ENCODE results near the gene WNT16.

The WNT16 gene

DNA sequence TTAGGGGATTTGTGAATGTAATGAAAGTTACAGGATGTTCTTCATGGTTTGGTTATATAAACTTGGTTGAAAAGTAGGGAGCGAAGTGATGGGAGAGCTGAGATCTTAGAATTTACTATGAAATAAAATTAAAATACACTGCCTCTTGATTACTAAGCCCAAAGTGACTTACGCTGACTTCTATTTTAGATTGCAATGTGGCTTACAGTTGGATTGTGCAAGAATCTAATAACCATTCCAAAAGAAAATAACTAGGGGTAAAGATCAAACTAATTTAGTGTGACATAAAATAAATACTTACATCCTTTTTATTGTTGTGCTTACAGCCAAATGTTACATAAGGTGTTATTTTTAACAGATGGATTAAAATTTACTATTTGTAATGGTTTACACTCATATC lies 15.3 kb downstream of the WNT16 start:
- no peak for DNase-seq (ENCODE audit: low read depth)

DNA sequence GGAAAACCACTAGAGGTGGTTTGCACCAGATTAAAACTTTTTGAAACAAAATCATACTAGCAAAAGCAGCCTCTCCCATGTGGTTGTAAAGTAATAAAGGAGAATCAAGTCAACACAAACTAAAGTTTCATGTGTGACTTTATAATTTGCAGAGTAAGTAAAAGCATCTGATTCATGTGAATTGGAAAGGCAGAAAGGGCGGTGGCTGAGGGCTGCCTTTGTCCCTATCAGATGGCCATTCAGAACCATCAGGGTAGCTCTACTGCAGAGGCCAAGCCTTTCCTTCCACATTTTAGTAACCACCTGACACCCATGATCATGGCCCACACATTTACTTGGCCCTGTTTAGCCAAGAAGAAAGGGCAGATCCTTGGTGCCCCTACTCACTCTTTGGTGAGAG lies 15.7 kb downstream of the WNT16 start:
- DNase-seq (ENCODE audit: low read depth), result no peak

DNA sequence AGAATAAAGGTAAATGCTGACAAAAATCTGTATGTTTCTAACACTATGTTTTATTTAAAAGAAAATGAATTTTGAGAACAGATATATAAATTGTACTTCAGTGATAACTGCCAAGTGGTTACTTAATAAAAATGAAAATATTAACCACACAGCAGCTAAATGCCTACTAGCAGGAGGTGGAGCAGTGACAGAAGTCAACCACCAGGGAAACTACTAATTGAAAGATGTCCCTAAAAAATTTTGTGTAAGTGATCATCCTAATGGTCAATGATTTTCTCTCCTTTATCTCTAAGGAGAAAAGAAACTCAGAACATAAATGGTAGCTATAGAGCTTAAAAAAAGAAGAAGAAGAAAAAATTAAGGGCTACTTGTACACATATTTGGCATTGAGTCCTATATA lies 22.9 kb downstream of the WNT16 start:
- no peak for DNase-seq (ENCODE audit: low read depth)

DNA sequence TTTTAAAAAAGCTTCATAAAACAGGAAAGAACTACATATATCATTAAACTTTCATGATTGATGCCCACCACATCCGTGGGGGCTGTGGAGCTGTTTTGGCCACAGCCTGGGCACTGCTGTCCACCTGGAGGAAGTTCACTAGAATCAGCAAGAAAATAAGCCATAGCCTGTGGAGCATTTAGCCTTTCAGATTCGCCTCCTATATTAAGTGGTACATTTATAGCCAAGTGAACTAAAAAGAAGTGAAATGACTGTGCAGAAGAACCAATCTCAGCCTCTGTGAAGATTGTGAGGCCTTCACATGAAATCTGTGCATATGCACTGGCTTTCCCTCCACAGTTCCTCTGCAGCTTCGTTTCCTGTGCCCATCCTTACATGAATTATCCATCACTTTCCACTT lies 23.5 kb downstream of the WNT16 start:
- no peak for DNase-seq (ENCODE audit: low read depth)

DNA sequence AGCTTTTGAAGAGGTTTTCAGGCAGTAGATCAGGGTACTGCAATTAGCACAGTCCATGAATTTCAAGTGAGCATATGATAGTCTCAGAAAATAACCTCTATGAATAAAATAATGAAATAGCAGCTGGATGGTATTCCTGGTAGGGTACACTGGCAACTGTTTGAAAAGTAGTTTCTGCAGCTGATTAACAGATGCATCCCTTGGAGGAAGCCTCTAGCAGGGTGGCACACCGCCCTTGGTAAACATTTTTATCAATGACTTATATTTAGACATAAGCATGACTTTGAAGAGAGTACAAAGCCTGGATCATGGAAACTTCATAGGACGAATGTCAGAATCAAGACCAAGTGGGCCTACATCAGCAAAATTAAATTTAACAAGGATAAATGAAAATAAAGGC lies 26.8 kb downstream of the WNT16 start:
- no peak for DNase-seq (ENCODE audit: low read depth)

DNA sequence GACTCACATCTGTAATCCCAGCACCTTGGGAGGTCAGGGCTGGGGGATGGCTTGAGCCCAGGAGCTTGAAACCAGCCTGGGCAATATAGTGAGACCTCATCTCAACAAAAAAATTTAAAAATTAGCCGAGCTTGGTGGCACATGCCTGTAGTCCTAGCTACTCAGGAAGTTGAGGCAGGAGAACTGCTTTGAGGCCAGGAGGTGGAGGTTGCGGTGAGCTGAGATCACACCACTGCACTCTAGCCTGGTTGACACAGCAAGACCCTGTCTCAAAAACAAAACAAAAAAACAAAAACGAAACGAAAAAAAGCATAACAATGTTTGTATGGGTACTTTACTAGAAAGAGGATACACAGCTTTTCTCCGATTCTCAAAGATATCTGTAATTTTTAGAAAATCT lies 31.8 kb downstream of the WNT16 start:
- DNase-seq (ENCODE audit: low read depth), result no peak

DNA sequence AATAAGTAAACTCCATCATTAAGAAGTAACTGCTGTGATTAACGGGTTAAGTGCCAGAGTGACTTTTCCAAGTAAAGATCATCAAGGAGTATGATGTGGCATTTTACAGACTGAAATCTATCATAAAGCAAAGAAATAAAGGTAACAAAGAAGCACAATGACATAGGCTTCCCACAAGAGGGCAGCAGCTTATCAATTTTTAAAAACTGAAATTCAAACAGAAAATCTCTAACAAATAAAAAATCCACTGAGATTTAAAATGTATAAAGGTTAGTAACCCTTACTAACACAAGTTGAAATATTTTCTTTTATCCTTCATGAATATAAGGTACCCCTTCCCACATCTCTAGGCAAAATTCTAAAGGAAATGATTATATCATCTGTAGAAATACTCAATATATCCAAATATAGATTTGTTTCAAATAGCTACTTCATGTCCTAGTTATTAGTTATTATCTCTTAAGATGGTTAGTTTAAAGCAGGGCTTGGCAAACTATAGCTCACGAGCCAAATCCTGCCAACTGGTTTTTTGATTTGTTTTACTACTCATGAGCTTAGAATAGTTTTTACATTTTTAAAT lies 38.1 kb downstream of the WNT16 start:
- no peak for DNase-seq (ENCODE audit: low read depth)

DNA sequence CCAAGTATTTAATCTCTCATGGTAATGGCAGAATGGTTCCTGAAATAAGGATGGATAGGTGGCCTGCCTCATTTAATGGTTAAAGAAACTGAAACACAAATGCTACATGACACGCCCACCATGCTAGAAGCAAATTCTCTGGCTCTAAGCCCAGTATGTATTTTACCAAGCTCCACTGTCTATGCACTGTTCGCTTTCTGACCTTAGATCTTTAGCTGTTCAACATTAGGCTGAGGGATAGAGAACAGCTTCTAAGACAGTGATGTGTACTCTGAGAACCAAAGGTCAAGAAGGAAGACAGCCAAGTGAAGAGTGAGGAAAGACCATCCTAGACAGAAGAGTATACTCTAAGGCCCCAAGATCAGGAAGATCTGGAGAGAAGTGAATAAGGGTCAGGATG lies 40.7 kb downstream of the WNT16 start:
- no peak for DNase-seq (ENCODE audit: low read depth)

DNA sequence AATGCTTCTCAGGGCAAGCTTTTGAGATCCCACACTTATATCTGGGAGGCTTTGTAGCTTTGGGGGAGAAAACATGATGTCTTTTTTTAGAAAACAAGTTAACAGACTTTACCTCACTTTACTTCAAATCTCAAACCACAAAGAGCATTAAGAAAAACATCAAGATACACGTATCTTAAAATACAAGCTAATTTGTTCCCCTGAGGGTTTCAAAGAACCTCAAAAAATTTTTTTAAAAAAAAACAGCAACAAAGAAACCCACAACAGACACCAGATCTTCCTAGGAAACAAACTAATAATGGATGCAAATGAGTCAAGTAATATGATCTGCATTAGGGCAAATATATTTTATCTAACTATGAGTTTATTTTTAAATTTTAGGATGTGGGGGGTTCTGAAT lies 42.6 kb downstream of the WNT16 start:
- no peak for DNase-seq (ENCODE audit: low read depth)

DNA sequence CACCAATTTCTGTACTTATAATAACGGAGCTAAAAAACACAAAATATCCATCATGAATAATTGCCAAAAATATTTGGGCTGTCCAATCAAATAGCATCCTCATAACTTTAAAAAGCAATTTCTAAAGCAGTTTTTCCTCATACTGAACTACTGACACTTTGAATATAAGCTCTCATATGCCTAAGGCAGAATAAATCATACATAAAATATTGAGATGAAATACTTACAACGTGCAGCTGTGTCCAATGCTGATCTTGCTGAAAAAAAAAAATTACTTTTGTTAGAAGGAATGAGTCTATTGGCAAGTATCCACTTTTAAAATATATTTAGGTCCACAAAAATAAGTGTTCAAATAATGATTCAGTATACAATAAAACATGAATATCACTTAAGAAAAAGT lies 43.1 kb downstream of the WNT16 start:
- DNase-seq (ENCODE audit: low read depth), result no peak

DNA sequence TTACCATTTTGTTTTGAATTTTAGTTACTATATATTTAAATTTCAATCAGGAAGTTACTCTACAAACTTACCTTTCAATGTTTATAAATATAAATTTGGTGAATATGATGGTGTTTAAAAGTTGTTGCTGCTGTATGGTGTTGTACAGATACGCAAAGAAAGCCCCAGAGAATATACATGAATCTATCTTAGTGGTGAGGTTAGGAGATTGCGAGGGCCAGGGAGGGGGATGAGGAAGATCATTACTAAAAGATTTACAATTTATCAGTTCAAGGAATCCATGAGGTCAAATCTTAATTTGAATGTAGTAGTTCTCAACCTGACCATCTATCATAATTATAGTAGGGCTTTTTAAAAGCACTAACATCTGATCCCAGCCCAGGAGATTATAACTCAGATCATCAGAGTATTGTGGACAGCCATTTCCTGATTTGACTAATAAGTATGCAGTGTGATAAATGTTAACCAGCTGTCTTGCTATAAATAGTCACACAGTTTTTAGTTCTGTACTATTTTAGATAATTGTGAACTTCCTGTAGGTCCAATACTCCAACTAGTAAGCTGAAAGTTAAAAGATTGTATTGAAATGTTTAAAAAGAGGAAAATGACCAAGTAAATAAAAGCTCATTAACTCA lies 43.7 kb downstream of the WNT16 start:
- no peak for DNase-seq (ENCODE audit: low read depth)

DNA sequence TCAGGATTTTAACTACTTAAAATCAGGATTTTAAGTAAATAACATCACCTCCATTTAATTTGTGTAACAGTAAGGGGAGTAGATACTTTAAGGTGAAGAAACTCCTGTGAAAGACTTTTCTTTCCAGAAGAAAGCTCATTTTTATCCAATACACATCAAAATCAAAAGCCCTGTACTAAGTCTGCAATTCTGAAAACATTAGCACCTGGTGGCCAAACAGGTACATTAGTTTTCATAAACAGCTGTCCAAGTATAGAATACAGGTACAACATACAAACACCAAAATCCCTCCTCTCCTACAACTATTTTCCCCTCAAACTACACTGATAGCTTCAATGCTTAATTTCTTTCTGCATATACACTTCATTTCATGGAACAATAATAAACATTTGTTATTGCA lies 44.4 kb downstream of the WNT16 start:
- DNase-seq (ENCODE audit: low read depth), result no peak

DNA sequence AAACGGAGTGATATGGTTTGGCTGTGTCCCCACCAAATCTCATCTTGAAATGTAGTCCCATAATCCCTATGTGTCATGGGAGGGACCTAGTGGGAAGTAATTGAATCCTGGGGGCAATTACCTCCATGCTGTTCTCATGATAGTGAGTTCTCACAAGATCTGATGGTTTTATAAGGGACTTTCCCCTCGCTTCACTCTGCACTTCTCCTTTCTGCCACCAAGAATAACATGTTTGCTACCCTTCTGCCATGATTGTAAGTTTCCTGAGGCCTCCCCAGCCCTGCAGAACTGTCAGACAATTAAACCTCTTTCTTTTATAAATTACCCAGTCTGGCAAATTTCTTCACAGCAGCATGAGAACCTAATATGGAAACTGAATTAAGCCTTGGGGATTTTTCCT lies 48.2 kb downstream of the WNT16 start:
- no peak for DNase-seq (ENCODE audit: low read depth)

DNA sequence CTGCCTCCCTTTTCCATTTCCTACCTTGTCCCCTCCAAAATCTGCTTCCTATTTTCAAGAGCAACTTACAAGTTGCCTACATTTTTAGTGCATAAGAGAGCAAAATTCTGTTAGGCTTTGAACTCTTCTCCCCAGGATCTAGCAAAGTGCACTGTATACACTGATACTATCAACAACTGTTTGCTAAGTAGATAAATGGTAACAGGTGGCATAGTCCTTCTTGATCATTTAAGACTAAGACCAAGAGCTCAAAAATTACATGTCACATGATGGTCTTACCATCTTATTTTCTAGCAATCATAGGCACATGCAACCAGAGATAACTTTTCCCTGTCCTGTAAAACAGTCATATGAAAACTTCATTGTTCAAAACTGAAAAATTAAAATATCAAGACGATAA lies 51.1 kb downstream of the WNT16 start:
- DNase-seq (ENCODE audit: low read depth), result no peak

DNA sequence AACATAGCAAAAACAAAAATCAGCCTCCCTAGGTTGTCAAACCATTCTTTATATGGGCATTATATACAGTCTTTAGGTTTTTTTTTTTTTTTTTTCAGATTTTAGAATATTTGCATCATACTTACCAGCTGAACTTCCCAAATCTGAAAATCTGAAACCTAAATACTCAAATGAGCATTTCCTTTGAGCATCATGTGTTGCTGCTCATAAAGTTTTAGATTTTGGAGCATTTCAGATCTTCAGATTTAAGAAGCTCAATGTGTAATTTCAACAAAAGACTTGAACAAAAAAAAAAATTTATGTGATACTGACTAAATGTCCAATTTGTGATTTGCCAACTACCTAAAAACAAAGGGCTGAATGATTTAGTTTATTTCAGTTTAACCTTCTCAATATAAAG lies 53.7 kb downstream of the WNT16 start:
- DNase-seq (ENCODE audit: low read depth), result no peak

DNA sequence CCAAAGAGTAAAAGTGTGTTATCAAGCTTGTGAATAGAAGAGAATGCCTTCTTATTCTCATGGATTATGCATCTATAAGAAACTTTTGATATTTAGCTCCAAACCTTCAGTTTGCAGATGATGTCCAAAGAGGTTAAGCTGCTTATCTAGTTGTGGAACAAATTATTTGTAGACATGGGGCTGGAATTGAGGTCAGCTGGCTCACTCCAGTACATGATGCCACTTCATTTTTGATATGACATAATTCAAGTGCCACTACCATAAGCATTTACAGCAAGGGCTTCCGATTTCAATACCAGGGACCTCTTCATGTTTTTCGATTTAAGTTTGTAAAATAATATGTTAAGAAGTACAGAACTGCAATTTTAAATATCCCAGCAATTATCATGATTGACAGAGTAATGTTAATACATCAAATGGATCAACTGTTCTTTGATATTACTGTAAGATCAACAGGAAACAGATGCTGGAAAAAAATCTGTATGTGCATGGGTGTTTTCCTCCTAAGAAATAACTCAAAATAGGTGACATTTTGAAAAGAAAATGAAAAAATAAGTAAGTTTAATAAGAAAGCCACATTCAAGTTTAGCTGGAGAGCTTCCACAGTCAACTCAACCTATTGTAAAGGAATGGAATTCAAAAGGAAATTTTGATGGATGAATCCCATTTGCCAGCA lies 54.6 kb downstream of the WNT16 start:
- no peak for DNase-seq (ENCODE audit: low read depth)

DNA sequence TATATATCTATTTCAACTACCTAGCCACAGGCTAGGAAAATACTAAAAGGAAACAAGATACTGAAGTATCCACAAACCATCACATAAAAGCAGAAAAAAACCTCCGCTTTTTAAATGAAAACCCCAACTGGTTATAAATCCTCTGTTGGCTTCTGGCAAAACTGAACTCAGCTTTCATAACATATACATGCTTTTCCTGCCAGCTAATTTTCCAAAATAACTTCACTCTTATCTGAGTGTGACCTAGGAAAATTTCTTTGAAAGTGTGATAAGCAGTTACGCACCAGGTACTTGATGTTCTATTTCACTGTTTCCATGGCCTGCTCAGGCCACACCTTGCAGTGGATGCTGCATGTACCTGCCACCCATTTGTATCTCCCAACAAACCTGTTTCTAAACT lies 55.5 kb downstream of the WNT16 start:
- DNase-seq (ENCODE audit: low read depth), result no peak

DNA sequence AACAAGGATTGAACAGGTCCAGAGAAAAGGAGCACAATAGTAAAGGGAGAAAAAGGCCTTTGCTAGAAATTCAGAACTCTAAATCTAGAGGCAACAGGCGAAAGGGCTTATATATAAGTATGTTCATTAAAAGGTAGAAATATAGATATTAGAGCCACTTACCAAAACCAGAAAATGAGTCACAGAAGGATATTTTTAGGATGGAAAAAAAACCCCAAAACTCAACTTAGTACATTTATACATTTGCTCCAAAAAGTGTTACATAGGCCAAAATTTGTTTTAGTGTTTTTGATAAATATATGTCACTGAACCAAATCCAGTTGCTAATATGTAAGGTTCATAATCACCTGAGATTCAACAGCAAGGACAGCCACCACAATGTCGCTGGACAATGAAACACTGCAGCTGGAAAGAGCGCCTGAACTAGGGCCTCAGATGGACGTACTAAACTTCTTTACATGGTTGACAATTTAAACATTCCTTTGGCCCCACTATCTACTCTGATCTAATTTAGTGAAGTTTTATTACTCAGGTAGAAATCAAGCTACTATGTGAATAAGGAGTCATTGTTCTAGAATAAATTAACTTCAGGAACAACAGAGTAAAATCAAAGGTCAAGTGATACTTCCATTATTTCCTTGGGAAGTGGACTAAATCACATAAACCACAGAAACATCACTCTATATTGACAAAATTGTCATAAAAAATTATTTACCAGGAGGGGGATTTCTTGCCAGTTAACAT lies 56.4 kb downstream of the WNT16 start:
- DNase-seq (ENCODE audit: low read depth), result no peak

DNA sequence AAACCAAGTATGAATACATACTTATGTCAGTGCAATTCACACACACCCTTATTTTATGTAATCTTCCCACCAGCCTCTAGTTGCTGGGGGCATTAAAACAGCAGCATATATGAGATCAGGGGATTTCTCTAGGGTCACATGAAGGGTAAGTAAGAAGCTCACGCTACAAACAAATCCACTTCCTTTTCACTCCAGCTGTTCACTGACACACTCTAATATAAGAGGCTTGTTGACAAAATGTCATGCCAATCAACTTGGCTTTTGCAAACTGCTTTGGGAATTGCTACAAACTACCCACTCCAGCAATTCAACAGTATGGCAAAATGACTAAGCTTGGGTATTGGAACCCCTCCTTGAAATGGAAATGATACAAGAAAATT lies 57.0 kb downstream of the WNT16 start:
- no peak for DNase-seq (ENCODE audit: low read depth)

DNA sequence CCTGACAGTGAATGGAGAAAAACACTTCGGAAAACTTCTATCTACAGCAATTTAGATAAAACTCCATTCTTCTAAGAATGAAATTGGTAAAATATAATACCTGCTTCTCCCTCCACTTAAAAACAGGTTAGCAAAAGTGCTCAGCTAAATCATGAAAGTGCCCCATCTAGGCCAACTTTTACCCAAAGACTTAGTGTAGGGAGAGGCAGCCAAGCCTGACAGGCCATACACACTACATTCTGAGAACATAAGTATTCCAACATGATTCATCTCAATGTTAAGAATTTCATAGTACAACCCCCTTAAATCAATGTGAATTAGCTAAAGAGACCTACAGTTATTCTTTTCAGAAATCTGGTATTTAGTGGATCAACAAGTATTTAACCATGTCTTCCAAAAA lies 60.1 kb downstream of the WNT16 start:
- DNase-seq (ENCODE audit: low read depth), result no peak

DNA sequence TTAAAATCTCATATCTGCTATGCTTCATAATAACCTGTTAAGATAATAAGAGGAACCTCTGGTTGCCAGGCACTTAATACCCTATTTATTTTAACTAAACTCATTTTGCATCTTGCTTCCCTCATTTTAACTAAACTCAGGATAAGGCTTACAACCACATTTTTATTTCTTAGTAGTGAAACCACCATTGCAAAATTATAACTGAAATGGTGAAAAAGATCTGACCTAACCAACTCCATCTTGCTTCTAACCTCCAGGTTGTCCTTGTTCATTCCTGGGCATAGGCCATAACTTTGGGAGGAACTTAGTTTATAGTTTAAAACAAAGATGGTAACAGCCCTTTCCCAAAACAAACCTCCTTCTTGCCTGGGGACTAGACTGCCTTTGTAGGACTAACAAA lies 61.3 kb downstream of the WNT16 start:
- no peak for DNase-seq (ENCODE audit: low read depth)

DNA sequence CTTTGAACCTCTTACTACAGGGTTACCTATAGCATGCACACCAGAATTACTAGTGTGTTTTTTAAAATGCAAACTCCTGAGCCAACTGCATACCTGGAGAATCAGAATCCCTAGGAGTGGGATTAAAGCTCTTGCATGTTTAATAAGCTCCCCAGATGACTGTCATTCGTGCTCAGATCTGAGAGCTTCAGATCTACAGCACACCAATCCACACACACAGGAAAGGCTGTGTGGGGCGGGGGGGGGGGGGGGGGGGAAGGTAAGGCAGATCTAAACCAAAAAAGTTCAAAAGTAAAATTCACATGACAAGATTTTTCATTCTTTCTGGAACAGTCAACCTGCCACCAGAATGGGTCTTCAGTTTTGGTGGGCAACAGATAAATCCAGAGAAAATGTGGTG lies 61.8 kb downstream of the WNT16 start:
- DNase-seq (ENCODE audit: low read depth), result no peak
